ENCODE data around the gene DDX59.
"Not testable (repeated sequence)": the region's sequence is repeated elsewhere in the genome, so short reads cannot be mapped to it uniquely, and the experiment has no call there.

GRCh38 chr1:200630515-200630899 lies 39.2 kb downstream of the DDX59 start:
- TF ChIP-seq, protein P1, sequence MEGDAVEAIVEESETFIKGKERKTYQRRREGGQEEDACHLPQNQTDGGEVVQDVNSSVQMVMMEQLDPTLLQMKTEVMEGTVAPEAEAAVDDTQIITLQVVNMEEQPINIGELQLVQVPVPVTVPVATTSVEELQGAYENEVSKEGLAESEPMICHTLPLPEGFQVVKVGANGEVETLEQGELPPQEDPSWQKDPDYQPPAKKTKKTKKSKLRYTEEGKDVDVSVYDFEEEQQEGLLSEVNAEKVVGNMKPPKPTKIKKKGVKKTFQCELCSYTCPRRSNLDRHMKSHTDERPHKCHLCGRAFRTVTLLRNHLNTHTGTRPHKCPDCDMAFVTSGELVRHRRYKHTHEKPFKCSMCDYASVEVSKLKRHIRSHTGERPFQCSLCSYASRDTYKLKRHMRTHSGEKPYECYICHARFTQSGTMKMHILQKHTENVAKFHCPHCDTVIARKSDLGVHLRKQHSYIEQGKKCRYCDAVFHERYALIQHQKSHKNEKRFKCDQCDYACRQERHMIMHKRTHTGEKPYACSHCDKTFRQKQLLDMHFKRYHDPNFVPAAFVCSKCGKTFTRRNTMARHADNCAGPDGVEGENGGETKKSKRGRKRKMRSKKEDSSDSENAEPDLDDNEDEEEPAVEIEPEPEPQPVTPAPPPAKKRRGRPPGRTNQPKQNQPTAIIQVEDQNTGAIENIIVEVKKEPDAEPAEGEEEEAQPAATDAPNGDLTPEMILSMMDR (IDR thresholded peaks at IDR 0.05; ENCODE audit: borderline replicate concordance, extremely low read depth, low read length, poor library complexity, severe bottlenecking): not testable (repeated sequence)
- TF ChIP-seq EZH2 (IDR thresholded peaks at IDR 0.05; ENCODE audit: borderline replicate concordance, low read depth, low read length, severe bottlenecking): not testable (repeated sequence)

All from DND-41 (cell line).